GM18870 (cell line): Measurements from ENCODE around the gene IFRD2.
A peak's percentile ranks its signal among the peaks of the same experiment; 100 is the strongest.
"Not testable (repeated sequence)": the region's sequence is repeated elsewhere in the genome, so short reads cannot be mapped to it uniquely, and the experiment has no call there.

Source experiments
- ATAC-seq: cut with Tn5 transposase; IDR thresholded peaks from one replicate; pipeline ENCODE4 v1.9.1; 2021; ENCODE audit warnings: moderate library complexity; ENCODE audit not compliant: unreplicated experiment

Gene IFRD2

GRCh38 chr3:50286322-50287227, 5.7 kb downstream of the IFRD2 start:
- no peak for ATAC-seq

- ATAC-seq = not testable (repeated sequence)
Measured at GRCh38 chr3:50284121-50284520, 8.1 kb downstream of the IFRD2 start.

- ATAC-seq = no peak
Measured at GRCh38 chr3:50279255-50280016, 12.8 kb downstream of the IFRD2 start.

- no peak for ATAC-seq
Measured at GRCh38 chr3:50278880-50279224, 13.4 kb downstream of the IFRD2 start, which contains the start of gene LSMEM2. Gene LSMEM2, plus strand, starts transcription at chr3:50279087. Its CDS starts 27 bp downstream, at chr3:50279114.

GRCh38 chr3:50278123-50278879, 13.9 kb downstream of the IFRD2 start:
- no peak for ATAC-seq

- no peak for ATAC-seq
Measured at GRCh38 chr3:50276762-50277101, 15.5 kb downstream of the IFRD2 start.

- ATAC-seq = no peak
Measured at GRCh38 chr3:50275996-50276761, 16.1 kb downstream of the IFRD2 start.

- ATAC-seq = no peak
Measured at GRCh38 chr3:50275141-50275995, 16.9 kb downstream of the IFRD2 start.

- ATAC-seq = no peak
Measured at GRCh38 chr3:50274371-50275104, 17.7 kb downstream of the IFRD2 start.

- ATAC-seq = no peak
Measured at GRCh38 chr3:50273689-50274065, 18.6 kb downstream of the IFRD2 start.

GRCh38 chr3:50272911-50273688, 19.1 kb downstream of the IFRD2 start:
- ATAC-seq = peak; percentile 71

- ATAC-seq = not testable (repeated sequence)
Measured at GRCh38 chr3:50272538-50272910, 19.7 kb downstream of the IFRD2 start.

GRCh38 chr3:50271314-50271936, 20.8 kb downstream of the IFRD2 start:
- ATAC-seq = no peak

- ATAC-seq = no peak
Measured at GRCh38 chr3:50270422-50271224, 21.6 kb downstream of the IFRD2 start.

GRCh38 chr3:50269977-50270413, 22.2 kb downstream of the IFRD2 start:
- ATAC-seq = no peak

GRCh38 chr3:50269460-50269859, 22.8 kb downstream of the IFRD2 start:
- ATAC-seq = no peak
